GM12878 (cell line): ENCODE results near the gene NHERF1. TPM values are rescaled to one million over a fixed set of nuclear protein-coding genes. Genes with fewer than 3 reads are reported as not detected.

Experiments
- ATAC-seq: fragments of 200-7000 bp; cut with Tn5 transposase; 3 replicates; pipeline ENCODE4 v1.9.1; 2020; ENCODE audit warnings: mild to moderate bottlenecking, moderate library complexity
- BruUV-seq: library from RNA; stranded (reverse); fragments of 400-500 nt; replicated peaks from 2 replicates; lab custom pipeline; 2021; lab: Mats Ljungman, UMichigan
- CTCF ChIA-PET: fragments of 300-600 bp; sonication (Branson Sonifier 250); formaldehyde crosslinking; extraction: SDS; loops from one replicate; lab custom pipeline; 2021; ENCODE audit warnings: inconsistent platforms; lab: Yijun Ruan, JAX
- POLR2A ChIA-PET: fragments of 350-600 bp; formaldehyde crosslinking; extraction: SDS; loops from one replicate; lab custom pipeline; 2021; ENCODE audit warnings: inconsistent platforms; lab: Charles Lee
- RAD21 ChIA-PET: fragments of 300-600 bp; sonication (Branson Sonifier 250); formaldehyde crosslinking; loops from one replicate; lab custom pipeline; 2023; ENCODE audit warnings: antibody characterized with exemption; ENCODE audit not compliant: unreplicated experiment; lab: Charles Lee
- SMC1A ChIA-PET: fragments of 300-600 bp; sonication (Branson Sonifier 250); formaldehyde crosslinking; loops from one replicate; lab custom pipeline; 2023; ENCODE audit not compliant: unreplicated experiment, uncharacterized antibody; lab: Charles Lee
- DNase-seq: peaks from one replicate; pipeline ENCODE4 v3.0.0-alpha.2; 2011; ENCODE audit warnings: low read depth, low spot score
- FAIRE-seq: peaks from 3 replicates; lab custom pipeline; 2011; peaks lifted over from hg19 to GRCh38; lab: Jason Lieb, UNC
- H2AFZ ChIP-seq: 2 replicates; pipeline ENCODE4 v1.6.0; 2011; ENCODE audit warnings: low read depth, low read length, control low read depth; ENCODE audit not compliant: control insufficient read depth
- H3K27ac ChIP-seq: 2 replicates; pipeline ENCODE4 v1.5.1; 2011; ENCODE audit warnings: control low read depth; ENCODE audit not compliant: control insufficient read depth, insufficient read depth
- H3K27me3 ChIP-seq, 2 experiments: replicated peaks in 1 of 2; 2 replicates each; pipeline versions ENCODE4 v1.6.0 to v1.6.1; 2011; ENCODE audit warnings: low read length in 1 of 2; ENCODE audit not compliant: control insufficient read depth in 2 of 2, insufficient read depth in 2 of 2
- H3K36me3 ChIP-seq, 2 experiments: 2 replicates each; pipeline ENCODE4 v1.5.1; 2011; ENCODE audit warnings: low read length in 1 of 2; ENCODE audit not compliant: control insufficient read depth in 2 of 2, insufficient read depth in 2 of 2
- H3K4me1 ChIP-seq: 2 replicates; pipeline ENCODE4 v1.6.1; 2011; ENCODE audit warnings: mild to moderate bottlenecking, low read length, moderate library complexity, mixed read lengths; ENCODE audit not compliant: control insufficient read depth, insufficient read depth
- H3K4me2 ChIP-seq: 2 replicates; pipeline ENCODE4 v1.6.0; 2011; ENCODE audit warnings: control low read depth; ENCODE audit not compliant: control insufficient read depth, insufficient read depth
- H3K4me3 ChIP-seq: fragments of 200-600 bp; sonication (generic); 2 replicates; pipeline ENCODE4 v1.5.1; 2016
- H3K79me2 ChIP-seq: 2 replicates; pipeline ENCODE4 v1.6.0; 2011; ENCODE audit warnings: low read length; ENCODE audit not compliant: control insufficient read depth, insufficient read depth
- H3K9ac ChIP-seq: 2 replicates; pipeline ENCODE4 v1.8.0; 2011; ENCODE audit warnings: low read length, control low read depth, mixed read lengths; ENCODE audit not compliant: control insufficient read depth, insufficient read depth
- H3K9me3 ChIP-seq: replicated peaks from 3 replicates; pipeline ENCODE4 v1.5.1; 2011; ENCODE audit warnings: mild to moderate bottlenecking, low read length; ENCODE audit not compliant: control insufficient read depth, insufficient read depth
- H4K20me1 ChIP-seq: 2 replicates; pipeline ENCODE4 v1.6.0; 2011; ENCODE audit not compliant: control insufficient read depth, insufficient read depth
- E4F1 ChIP-seq: fragments of 450-650 bp; IDR thresholded peaks from 2 replicates; pipeline ENCODE4 v1.6.1; 2018; ENCODE audit warnings: borderline replicate concordance, mild to moderate bottlenecking; ENCODE audit not compliant: partially characterized antibody
- EZH2 ChIP-seq: IDR thresholded peaks from 2 replicates; pipeline ENCODE4 v1.6.1; 2012; ENCODE audit warnings: low read depth, mild to moderate bottlenecking, control low read depth, inconsistent platforms, low read length, borderline replicate concordance; ENCODE audit not compliant: control insufficient read depth
- HDAC2 ChIP-seq: fragments of 200-600 bp; sonication (generic); IDR thresholded peaks from 2 replicates; pipeline ENCODE4 v1.6.1; 2017
- IKZF1 ChIP-seq: fragments of 450-650 bp; conservative IDR thresholded peaks from 2 replicates; pipeline ENCODE4 v1.6.1; 2017; ENCODE audit warnings: antibody characterized with exemption, mild to moderate bottlenecking
- PAX5 ChIP-seq: IDR thresholded peaks from 2 replicates; pipeline ENCODE4 v1.6.1; 2011; ENCODE audit warnings: low read depth, low read length, borderline replicate concordance
- RB1 ChIP-seq: fragments of 450-650 bp; formaldehyde crosslinking; IDR thresholded peaks from 2 replicates; pipeline ENCODE4 v1.6.1; 2017; ENCODE audit warnings: mild to moderate bottlenecking, borderline replicate concordance
- SMARCA5 ChIP-seq: fragments of 450-650 bp; IDR thresholded peaks from 2 replicates; pipeline ENCODE4 v1.6.1; 2017; ENCODE audit warnings: mild to moderate bottlenecking
- STAT1 ChIP-seq: fragments of 450-650 bp; conservative IDR thresholded peaks from 2 replicates; pipeline ENCODE4 v1.6.1; 2014; ENCODE audit warnings: antibody characterized with exemption, mild to moderate bottlenecking
- WGBS: methylation state at CpG from one replicate; pipeline ENCODE4 v1.1.6; 2016; ENCODE audit warnings: low lambda C conversion rate; ENCODE audit not compliant: insufficient replicate concordance, insufficient coverage; ENCODE audit errors: missing lambda C conversion rate; 5-methylcytosine and 5-hydroxymethylcytosine counted together
- in situ Hi-C: fragments of 300-500 bp; cut with MboI; formaldehyde crosslinking; loops from 9 replicates; pipeline ENCODE4 v1.14.3; 2018; ENCODE audit warnings: mixed read lengths
- intact Hi-C: fragments of 100-400 bp; cut with micrococcal nuclease; formaldehyde crosslinking; loops from one replicate; pipeline ENCODE4 v1.14.2; 2022; ENCODE audit not compliant: unreplicated experiment
- polyA plus RNA-seq, 11 experiments: library from polyadenylated mRNA; depleted of rRNA in 4 of 11; unstranded in 6 of 11; stranded (reverse) in 5 of 11; fragments of >200 nt; fragmentation: Nextera tagmentation in 4 of 11; fragmentation: Illumina TruSeq in 1 of 11; extraction: Ambion mirVana in 4 of 11; extraction: Trizol in 1 of 11; gene quantifications; 1 replicate in 1 of 11; 2 replicates in 10 of 11; pipeline versions ENCODE4 v1.2.1 to v1.2.3, GENCODE V29; 2011 to 2016; ENCODE audit warnings: inconsistent platforms in 2 of 11, missing spikeins in 2 of 11, low read depth in 1 of 11
- total RNA-seq, 4 experiments: library from RNA; depleted of rRNA in 3 of 4; stranded (reverse); fragments of >200 nt in 3 of 4; fragmentation: Illumina TruSeq in 1 of 4; extraction: Trizol in 1 of 4; gene quantifications; 2 replicates each; pipeline versions ENCODE4 v1.2.1 to v1.2.3, GENCODE V29; 2013 to 2021

Gene NHERF1
- total and polyA plus RNA-seq, 10 of the 15 experiments (the other 5 are each of a cell fraction or from before 2014, with no cell fraction given): 13.4 to 61.6 (median 39.0) TPM

DNA sequence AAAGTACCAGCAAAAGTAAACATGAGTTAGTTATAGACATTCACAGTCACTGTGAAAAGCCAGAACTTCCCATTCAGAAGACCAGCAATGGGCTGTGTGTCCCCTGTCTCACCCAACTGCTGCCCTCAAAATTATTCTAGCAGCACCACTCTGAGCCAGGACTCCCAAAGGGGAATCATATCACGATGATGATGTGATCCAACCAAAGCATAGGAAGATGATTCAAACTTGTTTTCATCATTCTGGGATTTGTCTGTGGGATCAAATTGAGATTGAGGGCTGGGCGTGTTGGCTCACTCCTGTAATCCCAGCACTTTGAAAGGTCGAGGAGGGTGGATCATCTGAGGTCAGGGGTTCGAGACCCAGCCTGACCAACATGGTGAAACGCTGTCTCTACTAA is 34.1 kb downstream of the NHERF1 start:
- H3K27me3 ChIP-seq: no peaks in the 10 kb centered on the region
- no TSS peak for BruUV-seq
- no peak overlapping the region for H2AFZ ChIP-seq
- FAIRE-seq (no peak), ATAC-seq (no peak), DNase-seq (no peak)
- intact Hi-C loops (no loop called here), in situ Hi-C loops (no loop called here)
- no peaks in the 10 kb centered on the region; the same call in 1 of the 2 replicates for H3K79me2 ChIP-seq
- no peaks in the 10 kb centered on the region for H3K9me3 ChIP-seq
- no peak overlapping the region for H3K4me2 ChIP-seq
- H3K4me1 ChIP-seq: peaks cover 34% of the 10 kb centered on the region
- H4K20me1 ChIP-seq: no peaks in the 10 kb centered on the region; the same call in none of the 2 replicates
- ChIA-PET POLR2A (no interaction called here), RAD21 (interaction anchor here (1.3 to 1.9 kb wide), 2 partner anchors 37 to 125 kb away, joined by 3 to 9 read pairs; no protein-coding TSS in a partner anchor), CTCF (interaction anchor here (0.8 to 4.7 kb wide), 6 partner anchors 9 to 125 kb away, joined by 4 to 32 read pairs (median 12); no protein-coding TSS in a partner anchor), SMC1A (interaction anchor here (2.0 kb wide), 1 partner anchor 83 kb away, joined by 5 read pairs; no protein-coding TSS in a partner anchor)
- H3K27ac ChIP-seq: no peak overlapping the region
- no peak overlapping the region for H3K4me3 ChIP-seq
- 89% methylated on average over 5 of the region's 5 CpGs for WGBS
- H3K36me3 ChIP-seq: no peaks in the 10 kb centered on the region; a peak in 1 of 4 replicates
- TF ChIP-seq STAT1: no peak
- no peak for TF ChIP-seq PAX5
- no peak for TF ChIP-seq RB1
- no peak for TF ChIP-seq EZH2
- TF ChIP-seq IKZF1: no peak
- TF ChIP-seq SMARCA5: no peak
- TF ChIP-seq HDAC2: no peak
- no peak for TF ChIP-seq E4F1
- H3K9ac ChIP-seq: no peak overlapping the region
